Motor neuron (in vitro differentiated cells): ENCODE measurements around the gene MYO5C. TPM values are rescaled to one million over a fixed set of nuclear protein-coding genes. Genes with fewer than 3 reads are reported as not detected.
"Not testable (repeated sequence)": the region's sequence is repeated elsewhere in the genome, so short reads cannot be mapped to it uniquely, and the experiment has no call there.

Experiments used
- ATAC-seq, 8 experiments: fragments of 200-7000 bp; cut with Tn5 transposase; replicated peaks in 6 of 8; 2 replicates each; pipeline ENCODE4 v1.8.0; 2021; ENCODE audit warnings: mild to moderate bottlenecking in 8 of 8, moderate library complexity in 8 of 8
- H3K27ac ChIP-seq, 2 donors: fragments of 250-450 bp; sonication (Bioruptor Pico); 2 replicates each; pipeline ENCODE4 v1.9.0; 2021; ENCODE audit warnings: antibody characterized with exemption in 2 of 2, mild to moderate bottlenecking in 2 of 2, moderate library complexity in 1 of 2
- H3K4me1 ChIP-seq, 2 donors: fragments of 250-450 bp; sonication (Bioruptor Pico); replicated peaks in 1 of 2; 2 replicates each; pipeline ENCODE4 v1.6.1; 2021; ENCODE audit warnings: antibody characterized with exemption in 2 of 2, mild to moderate bottlenecking in 2 of 2, moderate library complexity in 1 of 2
- H3K4me3 ChIP-seq, 5 donors: fragments of 250-450 bp; sonication (Bioruptor Pico); 2 replicates each; pipeline ENCODE4 v1.9.0; 2021; ENCODE audit warnings: antibody characterized with exemption in 5 of 5, mild to moderate bottlenecking in 5 of 5, moderate library complexity in 4 of 5
- WGBS, 10 experiments: fragments of 450-650 bp; shearing (Covaris generic); methylation state at CpG; one replicate each; pipeline ENCODE4 v1.0.0; 2022; 5-methylcytosine and 5-hydroxymethylcytosine counted together
- in situ Hi-C, 9 experiments: fragments of 400-800 bp; cut with MboI; loops; one replicate each; pipeline ENCODE4 v1.15.0; 2021; ENCODE audit warnings: low sequenced_read_pairs in 9 of 9, low pct_unique_long_range_greater_than_20kb in 2 of 9; ENCODE audit not compliant: unreplicated experiment in 9 of 9
- total RNA-seq, 8 experiments: library from RNA; unstranded; fragments of 300-600 nt; gene quantifications; 2 replicates each; pipeline versions ENCODE4 v1.2.3 to v1.2.4, GENCODE V29; 2022

Gene MYO5C
- total RNA-seq, 8 experiments from 2014 or later: 0.27 to 5.3 (median 0.85) TPM

- Histone ChIP-seq H3K4me3 (peak overlapping the region; percentile 37 to 42 (median 39)), H3K27ac (no peak overlapping the region), H3K4me1 (no peaks in the 10 kb centered on the region)
- in situ Hi-C loops: no loop called here
- WGBS, 10 experiments: 11 to 48% (median 20%) methylated on average over 1 to 3 of the region's 32 CpGs; no CpG with 5 or more reads in 5 of the 10 experiments
- ATAC-seq: peak in 6 of 8 experiments; percentile 32 to 55 (median 50)
Observed at GRCh38 chr15:52294881-52295420, 653 bp downstream of the MYO5C start.

- in situ Hi-C loops: no loop called here
- Histone ChIP-seq H3K4me1 (no peaks in the 10 kb centered on the region), H3K4me3 (no peak overlapping the region), H3K27ac (no peak overlapping the region)
- 67 to 100% (median 94%) methylated on average over 1 to 6 of the region's 7 CpGs; no CpG with 5 or more reads in 3 of the 10 experiments for WGBS, 10 experiments
- ATAC-seq: no peak
Observed at GRCh38 chr15:52292780-52293392, 2.7 kb downstream of the MYO5C start.

GRCh38 chr15:52291204-52291603 lies 4.4 kb downstream of the MYO5C start:
- Histone ChIP-seq H3K27ac (no peak overlapping the region), H3K4me3 (no peak overlapping the region), H3K4me1 (no peaks in the 10 kb centered on the region)
- 64 to 100% (median 87%) methylated on average over 2 to 4 of the region's 4 CpGs; no CpG with 5 or more reads in 2 of the 10 experiments for WGBS, 10 experiments
- in situ Hi-C loops: no loop called here
- ATAC-seq: no peak

GRCh38 chr15:52290800-52291199 lies 4.8 kb downstream of the MYO5C start:
- WGBS, 10 experiments: 46 to 100% (median 88%) methylated on average over 1 to 3 of the region's 3 CpGs; no CpG with 5 or more reads in 3 of the 10 experiments
- no peak overlapping the region for H3K4me3 ChIP-seq
- in situ Hi-C loops: no loop called here
- no peaks in the 10 kb centered on the region for H3K4me1 ChIP-seq
- no peak overlapping the region for H3K27ac ChIP-seq
- ATAC-seq: no peak

GRCh38 chr15:52290329-52290728 lies 5.3 kb downstream of the MYO5C start:
- Histone ChIP-seq H3K4me1 (no peaks in the 10 kb centered on the region), H3K4me3 (no peak overlapping the region), H3K27ac (no peak overlapping the region)
- in situ Hi-C loops: no loop called here
- WGBS, 10 experiments: 36 to 75% (median 53%) methylated on average over 2 to 4 of the region's 4 CpGs
- ATAC-seq: no peak

- H3K27ac ChIP-seq: no peak overlapping the region
Observed at GRCh38 chr15:52289629-52290081, 5.9 kb downstream of the MYO5C start.

GRCh38 chr15:52288986-52289385 lies 6.6 kb downstream of the MYO5C start:
- no peak for ATAC-seq
- WGBS, 10 experiments: 0 to 17% methylated on average over 1 of the region's 5 CpGs; no CpG with 5 or more reads in 8 of the 10 experiments
- Histone ChIP-seq H3K27ac (no peak overlapping the region), H3K4me1 (no peaks in the 10 kb centered on the region), H3K4me3 (no peak overlapping the region)
- in situ Hi-C loops: no loop called here

More at GRCh38 chr15:52289629-52290081, 5.9 kb downstream of the MYO5C start:
- in situ Hi-C loops: no loop called here
- Histone ChIP-seq H3K4me3 (no peak overlapping the region), H3K4me1 (no peaks in the 10 kb centered on the region)
- 14% methylated on average over 2 of the region's 4 CpGs; no CpG with 5 or more reads in 9 of the 10 experiments for WGBS, 10 experiments
- ATAC-seq: peak in 3 of 8 experiments; percentile 9 to 73 (median 63)

GRCh38 chr15:52288051-52288942 lies 7.3 kb downstream of the MYO5C start:
- no peak overlapping the region for H3K27ac ChIP-seq
- H3K4me1 ChIP-seq: no peaks in the 10 kb centered on the region
- in situ Hi-C loops: no loop called here
- WGBS, 10 experiments: 65 to 100% (median 87%) methylated on average over 1 to 10 of the region's 13 CpGs
- peak in 4 of 8 experiments; percentile 64 to 99 (median 88) for ATAC-seq
- no peak overlapping the region for H3K4me3 ChIP-seq

GRCh38 chr15:52287114-52287513 lies 8.5 kb downstream of the MYO5C start:
- peak in 2 of 8 experiments; percentile 46 to 86 for ATAC-seq
- no peaks in the 10 kb centered on the region for H3K4me1 ChIP-seq
- no peak overlapping the region for H3K27ac ChIP-seq
- no peak overlapping the region for H3K4me3 ChIP-seq
- in situ Hi-C loops: no loop called here
- 49 to 100% (median 76%) methylated on average over 1 to 7 of the region's 7 CpGs for WGBS, 10 experiments

- no CpG with 5 or more reads among the region's 34 CpGs for WGBS, 10 experiments
- H3K4me3 ChIP-seq, H3K27ac ChIP-seq, H3K4me1 ChIP-seq, ATAC-seq, in situ Hi-C loops: not testable (repeated sequence)
Observed at GRCh38 chr15:52285941-52286340, 9.7 kb downstream of the MYO5C start.

- H3K4me3 ChIP-seq: no peak overlapping the region
- peak in 3 of 8 experiments; percentile 7 to 53 (median 40) for ATAC-seq
- in situ Hi-C loops: no loop called here
Observed at GRCh38 chr15:52284164-52284563, 11.4 kb downstream of the MYO5C start.

GRCh38 chr15:52283281-52283680 lies 12.3 kb downstream of the MYO5C start:
- Histone ChIP-seq H3K4me1 (peaks cover 0 to 5% of the 10 kb centered on the region in 2 donors), H3K4me3 (no peak overlapping the region), H3K27ac (no peak overlapping the region)
- no peak for ATAC-seq
- 73 to 100% (median 91%) methylated on average over 2 to 6 of the region's 6 CpGs; no CpG with 5 or more reads in 4 of the 10 experiments for WGBS, 10 experiments
- in situ Hi-C loops: no loop called here

More at GRCh38 chr15:52284164-52284563, 11.4 kb downstream of the MYO5C start:
- no peak overlapping the region for H3K27ac ChIP-seq
- peaks cover 0 to 5% of the 10 kb centered on the region in 2 donors for H3K4me1 ChIP-seq
- WGBS, 10 experiments: 27 to 89% (median 63%) methylated on average over 1 to 3 of the region's 3 CpGs; no CpG with 5 or more reads in 4 of the 10 experiments

GRCh38 chr15:52282418-52282817 lies 13.2 kb downstream of the MYO5C start:
- in situ Hi-C loops: no loop called here
- H3K27ac ChIP-seq: no peak overlapping the region
- WGBS, 10 experiments: 0 to 100% (median 83%) methylated on average over 1 to 8 of the region's 14 CpGs; no CpG with 5 or more reads in 3 of the 10 experiments
- no peak for ATAC-seq
- H3K4me3 ChIP-seq: no peak overlapping the region
- peaks cover 0 to 5% of the 10 kb centered on the region in 2 donors for H3K4me1 ChIP-seq
